Measurements from ENCODE around the gene UBE2I.

DNA sequence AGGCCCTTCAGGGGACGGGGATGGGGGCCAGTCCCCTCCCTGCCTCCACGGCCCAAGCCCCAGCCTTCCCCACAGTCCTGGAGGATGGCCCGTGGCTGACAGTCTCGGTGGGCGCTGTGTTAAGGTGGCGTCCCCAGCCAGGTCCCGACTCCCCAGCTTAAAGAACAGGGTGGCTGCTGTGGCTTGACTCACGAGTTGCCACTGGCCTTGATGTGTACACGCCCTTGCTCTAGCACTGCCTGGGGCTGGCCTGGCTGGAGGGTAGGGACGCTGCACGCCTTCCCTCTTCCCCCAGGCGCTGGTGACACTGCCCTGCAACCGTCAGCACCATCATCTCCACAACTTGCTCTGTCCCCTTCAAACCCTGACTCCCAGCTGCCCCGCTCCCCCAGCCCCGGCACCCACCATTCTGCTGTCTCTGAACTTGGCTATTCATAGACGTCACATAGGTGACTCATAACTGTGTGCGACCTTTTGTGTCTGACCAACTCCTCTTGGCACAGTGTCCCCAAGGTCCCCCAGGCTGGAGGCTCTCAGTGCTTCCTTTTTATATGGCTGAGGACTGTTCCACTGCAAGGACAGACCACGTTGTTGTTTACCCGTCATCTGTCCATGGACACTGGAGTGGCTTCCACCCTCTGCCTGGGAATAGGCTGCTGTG lies 48.6 kb downstream of the UBE2I start:
- no peak for TF ChIP-seq POLR2AphosphoS5 (IDR thresholded peaks at IDR 0.05)
- TF ChIP-seq, protein P1, sequence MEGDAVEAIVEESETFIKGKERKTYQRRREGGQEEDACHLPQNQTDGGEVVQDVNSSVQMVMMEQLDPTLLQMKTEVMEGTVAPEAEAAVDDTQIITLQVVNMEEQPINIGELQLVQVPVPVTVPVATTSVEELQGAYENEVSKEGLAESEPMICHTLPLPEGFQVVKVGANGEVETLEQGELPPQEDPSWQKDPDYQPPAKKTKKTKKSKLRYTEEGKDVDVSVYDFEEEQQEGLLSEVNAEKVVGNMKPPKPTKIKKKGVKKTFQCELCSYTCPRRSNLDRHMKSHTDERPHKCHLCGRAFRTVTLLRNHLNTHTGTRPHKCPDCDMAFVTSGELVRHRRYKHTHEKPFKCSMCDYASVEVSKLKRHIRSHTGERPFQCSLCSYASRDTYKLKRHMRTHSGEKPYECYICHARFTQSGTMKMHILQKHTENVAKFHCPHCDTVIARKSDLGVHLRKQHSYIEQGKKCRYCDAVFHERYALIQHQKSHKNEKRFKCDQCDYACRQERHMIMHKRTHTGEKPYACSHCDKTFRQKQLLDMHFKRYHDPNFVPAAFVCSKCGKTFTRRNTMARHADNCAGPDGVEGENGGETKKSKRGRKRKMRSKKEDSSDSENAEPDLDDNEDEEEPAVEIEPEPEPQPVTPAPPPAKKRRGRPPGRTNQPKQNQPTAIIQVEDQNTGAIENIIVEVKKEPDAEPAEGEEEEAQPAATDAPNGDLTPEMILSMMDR (IDR thresholded peaks at IDR 0.05) = no peak
- TF ChIP-seq EP300 (IDR thresholded peaks at IDR 0.05; ENCODE audit: low read depth) = no peak

Data from transverse colon (tissue), 4 donors.